Dermis microvascular lymphatic vessel endothelial cell (primary cell): ENCODE measurements around the gene LRP1B. TPM values are rescaled to one million over a fixed set of nuclear protein-coding genes. Genes with fewer than 3 reads are reported as not detected.
"Not testable (repeated sequence)": the region's sequence is repeated elsewhere in the genome, so short reads cannot be mapped to it uniquely, and the experiment has no call there.

ENCODE experiments used
- DNase-seq, 2 donors: peaks; one replicate each; pipeline versions ENCODE4 v3.0.0 to v3.0.0-alpha.2; 2010; ENCODE audit warnings: low read depth in 2 of 2
- total RNA-seq: library from RNA; depleted of rRNA; stranded (reverse); fragments of >200 nt; gene quantifications from 2 replicates; pipeline ENCODE4 v1.2.1, GENCODE V29; 2014

LRP1B gene
- total RNA-seq, 1 donor from 2014 or later: 0.13 TPM

DNA sequence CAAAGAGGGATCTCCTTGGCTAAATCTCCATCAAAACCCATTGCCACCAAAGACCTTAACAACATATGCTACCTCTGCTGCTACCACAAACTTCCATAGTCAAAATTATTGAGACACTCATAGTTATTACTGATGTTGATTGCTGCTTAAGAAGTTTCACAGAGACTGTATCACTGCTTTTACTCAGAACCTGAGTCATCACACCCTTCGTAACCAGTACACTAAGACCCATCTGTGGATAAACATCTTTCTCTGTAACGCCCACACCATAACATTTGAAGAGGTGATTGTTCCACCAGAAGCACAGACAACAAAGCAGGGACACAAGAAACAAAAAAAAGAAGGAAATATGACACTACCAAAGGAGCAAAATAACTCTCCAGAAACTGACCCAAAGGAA lies 1563.1 kb downstream of the LRP1B start:
- DNase-seq: no peak

DNA sequence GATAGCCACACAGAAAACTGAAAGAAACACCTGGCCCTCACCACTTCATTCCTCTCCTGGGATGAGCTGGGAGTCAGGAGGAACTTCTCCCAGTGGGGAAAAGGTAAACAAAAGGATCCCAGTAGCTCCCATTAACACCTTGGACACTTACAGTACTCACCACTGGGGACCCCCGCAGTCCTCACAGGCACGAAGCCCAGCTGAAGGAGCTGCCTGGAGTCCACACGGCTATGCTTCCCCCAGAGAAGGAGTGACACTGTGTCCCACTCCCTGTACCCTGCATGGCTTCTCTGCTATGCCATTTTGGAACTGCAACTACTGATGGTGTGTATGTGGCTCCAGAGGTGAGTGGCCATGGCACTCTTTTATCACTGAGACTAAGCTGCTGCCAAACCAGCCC lies 1565.1 kb downstream of the LRP1B start:
- no peak for DNase-seq

DNA sequence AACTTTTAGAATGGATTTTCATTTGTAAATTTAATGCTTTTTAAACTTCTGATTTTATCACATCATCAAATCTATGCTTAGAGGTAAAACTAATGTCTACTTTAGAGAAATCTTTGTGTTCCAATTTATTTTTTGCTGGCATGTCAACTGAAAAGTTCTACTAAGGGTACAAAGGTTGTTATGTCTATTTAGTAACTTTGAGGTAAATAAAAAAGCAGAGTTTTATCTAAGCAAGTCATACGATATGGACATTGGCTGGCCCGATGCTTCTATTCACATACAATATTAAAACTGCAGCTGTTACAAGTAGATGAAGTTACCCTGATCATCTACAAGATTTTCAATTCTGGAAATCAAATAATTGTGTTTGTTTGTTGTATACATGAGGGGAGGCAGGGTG lies 1575.1 kb downstream of the LRP1B start:
- DNase-seq: no peak

DNA sequence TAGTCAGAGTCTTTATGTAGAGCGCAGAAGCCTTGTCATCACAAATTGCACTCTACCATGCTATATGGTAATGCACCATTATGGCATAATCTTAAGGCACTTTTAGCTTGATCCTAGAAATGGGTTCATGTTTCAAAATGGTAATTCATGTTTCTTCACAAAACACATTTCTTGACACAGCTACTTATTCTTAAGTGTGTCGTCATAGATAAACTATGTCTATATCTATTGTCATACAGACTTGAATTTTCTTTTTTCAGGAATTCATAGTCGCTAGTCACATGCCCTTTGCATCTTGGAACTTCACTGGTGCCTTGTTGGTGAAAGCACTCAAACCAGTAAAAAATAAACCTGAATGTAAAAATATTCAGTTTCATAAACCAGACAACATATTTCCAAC lies 1578.2 kb downstream of the LRP1B start:
- DNase-seq: no peak

DNA sequence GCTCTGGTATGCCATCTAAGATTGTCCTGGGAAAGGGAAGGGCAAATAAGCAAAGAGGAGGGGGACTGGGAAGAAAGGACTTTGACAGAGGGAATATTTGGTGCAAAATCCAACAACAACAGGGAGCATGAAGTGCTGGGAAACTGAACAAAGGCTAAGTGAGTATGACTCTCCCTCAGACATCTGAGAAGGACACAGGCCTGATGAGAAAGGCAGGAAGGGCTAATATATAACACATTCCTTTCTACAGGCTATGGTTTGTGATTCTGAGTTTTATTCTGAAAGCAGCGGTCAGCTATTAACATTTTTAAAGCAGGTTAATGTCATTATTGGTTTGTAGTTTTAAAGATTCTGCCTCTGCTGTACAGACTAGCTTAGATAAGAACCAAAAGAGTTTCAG lies 1579.5 kb downstream of the LRP1B start:
- DNase-seq: no peak

DNA sequence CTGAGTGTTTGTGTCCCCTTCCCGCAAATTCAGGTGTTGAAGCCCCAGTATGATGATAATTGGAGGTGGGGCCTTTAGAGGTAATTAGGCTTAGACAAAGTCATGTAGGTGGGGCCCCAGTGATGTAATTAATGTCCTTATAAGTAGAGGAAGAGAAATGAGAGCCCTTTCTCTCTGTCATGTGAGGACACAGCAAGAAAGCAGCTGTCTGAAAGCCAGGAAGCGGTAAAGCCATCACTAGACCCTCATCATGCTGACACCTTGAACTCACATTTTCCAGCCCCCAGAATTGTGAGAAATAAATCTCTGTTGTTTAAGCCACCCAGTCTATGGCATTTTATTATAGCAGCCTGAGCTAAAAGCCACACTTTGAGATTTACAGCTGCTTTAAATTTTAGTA lies 1580.0 kb downstream of the LRP1B start:
- DNase-seq: no peak

DNA sequence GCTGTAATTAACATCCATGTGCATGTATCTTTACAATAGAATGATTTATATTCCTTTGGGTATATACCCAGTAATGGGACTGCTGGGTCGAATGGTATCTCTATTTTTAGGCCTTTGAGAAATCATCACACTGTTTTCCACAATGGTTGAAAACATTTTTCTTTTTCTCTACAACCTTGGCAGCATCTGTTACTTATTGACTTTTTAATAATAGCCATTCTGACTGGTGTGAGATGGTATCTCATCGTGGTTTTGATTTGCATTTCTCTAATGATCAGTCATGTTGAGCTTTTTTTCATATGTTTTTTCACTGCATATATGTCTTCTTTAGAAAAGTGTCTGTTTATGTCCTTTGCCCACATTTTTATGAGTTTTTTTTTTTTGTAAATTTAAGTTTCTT lies 1586.0 kb downstream of the LRP1B start:
- DNase-seq: not testable (repeated sequence)

DNA sequence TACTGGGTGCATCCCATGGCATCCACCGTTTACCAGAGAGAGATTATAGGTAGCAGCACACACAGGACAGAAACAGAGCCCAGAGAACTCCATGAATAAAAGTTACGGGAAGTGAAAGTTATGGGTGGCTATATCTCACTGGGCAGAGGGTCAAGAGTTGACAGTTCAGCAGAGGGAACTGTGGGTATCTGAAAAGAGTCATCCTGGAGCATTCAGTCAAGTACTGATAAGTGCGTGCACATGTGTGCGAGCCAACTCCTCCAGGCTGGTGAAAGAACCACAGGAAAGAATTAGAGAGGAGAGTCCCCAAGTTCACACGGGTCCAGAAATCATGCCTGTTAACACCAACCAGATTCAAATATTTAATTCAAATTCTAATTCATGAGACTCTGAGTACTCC lies 1588.2 kb downstream of the LRP1B start:
- DNase-seq: no peak

DNA sequence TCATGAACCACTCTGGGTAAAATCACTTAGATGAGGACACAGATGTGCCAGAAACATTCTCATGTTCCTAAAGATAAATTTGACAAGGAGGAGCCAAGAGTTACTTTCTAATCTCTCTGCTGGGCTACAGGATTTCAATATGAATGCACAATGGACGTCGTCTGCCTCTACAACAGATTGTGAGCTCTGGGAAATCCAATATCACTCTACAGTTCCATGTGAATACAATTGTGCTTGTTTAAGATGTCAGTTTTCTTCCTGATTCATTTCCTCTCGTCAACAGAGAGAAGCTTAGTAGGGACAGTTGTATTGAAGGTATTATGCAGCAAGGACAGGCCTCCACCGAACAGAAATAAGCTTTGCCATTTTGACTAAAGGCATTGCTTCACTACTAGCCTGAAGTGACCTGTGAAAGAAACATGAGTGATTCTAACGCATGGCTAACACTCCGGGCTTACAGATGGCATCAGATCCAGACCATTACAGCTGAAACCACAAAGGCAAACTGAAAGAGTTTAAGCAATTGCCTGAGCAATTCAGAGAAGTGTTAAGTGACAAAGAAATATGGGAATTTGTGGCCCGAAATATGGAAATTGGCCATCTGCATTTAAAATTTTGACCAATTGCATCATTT lies 1591.5 kb downstream of the LRP1B start:
- DNase-seq: no peak

DNA sequence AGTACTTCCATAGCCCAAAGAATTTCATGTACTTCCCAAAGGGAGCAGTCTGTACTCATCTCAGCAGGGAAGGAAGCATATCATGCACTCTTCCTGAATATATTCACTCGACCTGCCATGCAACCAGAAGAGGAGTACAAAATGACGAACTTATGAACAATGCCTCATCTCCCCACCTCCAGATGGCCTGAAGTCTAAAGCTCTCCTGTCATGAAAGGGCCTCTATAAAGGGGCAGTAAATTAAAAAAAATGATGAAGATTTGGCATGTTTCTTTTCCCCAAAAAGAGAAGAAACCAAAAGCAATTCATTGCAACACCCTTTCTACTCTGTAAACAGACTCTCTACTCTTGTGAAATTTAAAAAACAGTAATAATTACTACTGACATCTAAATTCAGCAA lies 1601.1 kb downstream of the LRP1B start:
- DNase-seq: no peak

DNA sequence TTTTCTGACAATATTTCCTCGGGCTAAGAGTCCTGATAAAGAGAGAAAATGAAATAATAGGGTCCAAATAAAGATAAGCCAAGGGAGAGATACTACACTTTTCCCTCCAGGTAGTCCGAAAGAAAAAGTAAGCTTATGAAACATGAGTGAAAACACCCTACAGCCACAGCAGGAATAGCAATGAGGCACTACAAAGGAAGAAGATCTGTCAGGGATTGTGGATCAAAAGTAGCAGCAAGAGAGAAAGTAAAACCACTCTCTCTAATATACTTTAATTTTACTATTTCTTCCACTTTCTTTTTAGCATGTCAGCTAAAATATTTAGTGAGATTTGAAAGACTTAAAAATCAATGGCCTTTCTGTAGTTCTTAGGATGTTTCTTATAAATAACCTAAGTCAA lies 1601.8 kb downstream of the LRP1B start:
- DNase-seq: no peak

DNA sequence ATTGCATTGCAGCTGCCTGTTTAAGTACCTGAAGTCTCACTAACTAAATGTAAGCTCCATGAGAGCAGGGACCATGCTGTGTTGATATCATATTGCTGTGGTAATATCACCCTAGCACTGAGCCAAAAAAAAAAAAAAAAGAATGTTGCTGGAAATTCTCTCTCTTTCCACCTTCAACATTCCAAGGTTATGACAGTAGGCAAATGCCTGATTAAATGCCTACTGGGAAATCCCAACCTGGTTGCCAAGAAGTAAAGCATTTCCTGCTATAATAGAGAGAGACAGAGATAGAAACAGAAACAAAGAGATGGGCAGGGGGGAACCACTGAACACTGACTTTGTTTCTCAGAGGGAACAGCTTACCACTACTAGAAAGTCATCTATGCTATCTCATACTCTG lies 1604.2 kb downstream of the LRP1B start:
- DNase-seq: no peak

DNA sequence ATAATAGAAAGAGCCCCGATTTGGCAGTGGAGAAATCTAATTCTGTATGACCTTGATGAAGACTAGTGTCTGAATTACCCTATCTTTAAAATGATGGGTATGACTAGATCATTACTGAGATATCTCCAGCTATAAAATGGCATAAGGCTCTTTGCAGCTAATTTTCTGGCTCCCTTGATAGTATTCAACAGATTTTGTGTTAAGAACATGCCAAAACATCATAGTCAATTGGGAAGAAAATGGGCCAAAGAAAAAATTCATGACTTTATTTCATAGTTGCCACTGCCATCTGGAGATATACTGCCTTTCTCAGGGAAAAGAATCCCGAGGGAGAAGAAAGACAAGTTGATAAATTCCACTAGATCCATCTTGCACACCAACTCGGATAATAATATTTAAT lies 1618.7 kb downstream of the LRP1B start:
- no peak for DNase-seq

DNA sequence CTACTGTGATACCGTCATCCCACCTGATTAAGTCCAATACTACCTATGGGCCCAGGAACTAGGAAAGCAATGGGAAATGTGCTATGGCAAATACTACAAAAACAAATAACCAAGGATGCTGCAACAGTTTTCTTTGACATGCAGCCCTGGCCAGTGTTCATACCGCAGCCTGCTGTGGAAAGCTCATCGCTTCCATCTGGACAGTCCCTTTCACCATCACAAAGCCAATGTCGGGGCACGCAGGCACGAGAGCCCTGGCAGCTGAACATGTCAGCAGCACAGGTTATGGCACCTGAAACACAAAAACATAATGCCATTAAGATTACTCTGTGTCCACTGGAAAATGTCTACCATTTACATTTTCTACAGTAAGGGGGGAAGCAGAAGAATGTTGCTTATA lies 1621.1 kb downstream of the LRP1B start:
- DNase-seq: no peak

DNA sequence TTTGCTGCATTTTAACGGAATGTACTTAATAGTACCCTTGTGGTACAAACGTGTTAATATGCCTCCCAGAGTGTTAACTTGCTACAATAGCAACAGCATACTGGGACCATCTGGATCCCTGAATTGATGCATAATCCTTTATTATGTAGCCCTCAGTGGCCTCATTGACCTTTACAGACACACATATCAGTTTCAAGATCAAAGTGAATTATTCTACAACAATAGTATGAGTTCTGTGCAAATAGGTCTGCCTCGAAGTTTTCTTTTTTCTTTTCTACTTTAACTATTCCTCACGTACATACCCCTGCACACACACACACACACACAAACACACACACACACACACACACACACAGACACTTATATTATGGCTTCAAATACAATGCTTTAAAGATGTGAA lies 1622.1 kb downstream of the LRP1B start:
- DNase-seq: no peak

DNA sequence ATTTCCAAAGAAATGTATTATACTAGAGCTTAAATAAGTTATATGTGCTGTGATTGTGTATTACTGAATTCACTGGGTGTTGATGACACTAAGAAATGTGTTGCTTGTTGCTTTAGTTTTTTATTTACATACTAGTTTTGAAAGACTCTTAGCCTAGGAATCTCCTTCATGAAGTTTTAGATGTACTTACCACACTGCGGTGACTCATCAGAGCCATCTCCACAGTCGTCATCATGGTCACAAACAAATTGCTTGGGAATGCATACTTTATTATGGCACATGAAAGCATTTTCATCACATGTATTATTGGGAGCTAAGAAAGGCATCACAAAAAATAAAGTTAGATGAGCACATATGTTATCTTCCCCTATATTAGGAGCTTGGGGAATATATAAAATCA lies 1624.2 kb downstream of the LRP1B start:
- DNase-seq: no peak

DNA sequence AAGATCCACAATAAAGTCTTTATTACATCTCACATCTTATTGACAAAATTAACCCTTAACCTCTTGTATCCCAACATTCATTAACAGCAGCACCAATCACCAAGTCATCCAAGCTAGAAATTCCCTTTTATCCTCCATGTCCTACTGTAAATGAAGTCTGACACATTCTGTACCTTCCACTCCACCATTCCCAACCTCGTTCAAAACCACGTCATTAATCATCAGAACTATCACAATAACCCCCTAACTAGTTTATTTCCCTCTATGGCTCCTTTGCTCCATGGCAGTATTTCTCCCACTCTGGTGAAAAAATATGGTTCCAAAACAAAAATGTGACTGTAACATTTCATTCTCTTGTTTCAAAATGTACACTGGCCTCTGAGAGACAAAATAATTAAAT lies 1626.2 kb downstream of the LRP1B start:
- DNase-seq: no peak

DNA sequence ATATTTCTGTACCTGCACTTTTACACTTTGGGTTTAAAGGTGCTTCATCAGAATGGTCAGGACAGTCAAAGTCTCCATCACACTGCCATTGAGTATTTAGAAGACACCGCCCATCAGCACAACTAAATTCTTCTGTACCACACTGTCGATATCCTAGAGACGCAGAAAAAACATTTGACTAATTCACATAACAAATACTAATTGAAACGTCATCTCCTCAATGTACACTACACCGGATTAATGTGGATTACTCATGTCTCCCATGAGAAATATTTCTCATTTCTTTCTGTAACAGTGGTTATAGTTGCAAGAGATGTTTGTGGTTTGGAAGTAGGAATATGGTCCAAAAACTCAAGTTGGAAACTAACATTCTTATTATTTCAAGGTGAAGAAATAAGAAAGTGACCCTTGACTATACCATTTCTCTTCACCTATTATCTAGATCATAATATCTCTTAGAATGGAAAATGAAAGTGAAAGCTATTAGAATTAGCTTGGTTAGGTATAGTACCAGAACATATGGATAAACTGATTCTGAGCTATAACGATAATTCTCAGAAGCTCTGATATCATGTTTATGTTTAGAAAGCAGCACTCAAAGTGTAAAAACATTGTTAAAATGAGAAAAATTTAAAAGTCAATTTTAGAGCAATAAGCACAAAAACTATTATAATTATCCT lies 1627.7 kb downstream of the LRP1B start:
- DNase-seq: no peak

DNA sequence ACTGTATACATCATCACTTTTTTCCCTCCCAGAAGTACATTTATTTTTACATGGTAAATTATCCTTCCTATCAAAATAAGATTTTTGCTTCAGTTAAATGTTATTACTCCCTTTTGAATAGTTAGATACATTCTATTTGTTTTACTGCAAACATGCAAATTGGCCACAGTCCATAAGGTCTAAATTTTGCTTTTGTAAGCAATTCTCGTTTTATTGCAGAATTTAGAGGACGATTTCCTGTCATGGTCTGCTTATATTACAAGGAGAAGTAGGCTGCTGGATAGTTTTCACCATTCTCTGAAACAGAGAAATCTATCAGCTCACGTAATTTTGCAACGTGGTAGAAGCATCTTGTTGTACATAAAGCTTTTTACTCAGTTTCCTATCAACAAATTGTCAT lies 1632.5 kb downstream of the LRP1B start:
- DNase-seq: no peak

DNA sequence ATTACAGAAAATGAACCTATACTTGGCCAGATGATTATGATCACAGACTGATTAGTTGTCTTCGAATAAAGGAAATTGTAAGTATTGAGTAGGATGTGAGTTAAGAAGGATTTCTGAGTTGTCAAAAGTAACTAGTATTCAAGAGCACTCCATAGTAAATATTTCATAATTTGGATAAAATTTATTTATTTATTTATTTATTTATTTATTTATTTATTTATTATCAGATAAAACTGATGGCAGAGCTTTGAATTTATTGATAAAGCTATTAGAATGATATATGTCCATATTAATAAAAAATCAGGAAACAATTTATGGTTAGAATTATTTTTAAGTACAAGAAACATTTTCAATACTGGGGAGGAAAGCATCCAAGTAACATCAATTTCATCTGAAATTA lies 1634.1 kb downstream of the LRP1B start:
- DNase-seq: no peak

DNA sequence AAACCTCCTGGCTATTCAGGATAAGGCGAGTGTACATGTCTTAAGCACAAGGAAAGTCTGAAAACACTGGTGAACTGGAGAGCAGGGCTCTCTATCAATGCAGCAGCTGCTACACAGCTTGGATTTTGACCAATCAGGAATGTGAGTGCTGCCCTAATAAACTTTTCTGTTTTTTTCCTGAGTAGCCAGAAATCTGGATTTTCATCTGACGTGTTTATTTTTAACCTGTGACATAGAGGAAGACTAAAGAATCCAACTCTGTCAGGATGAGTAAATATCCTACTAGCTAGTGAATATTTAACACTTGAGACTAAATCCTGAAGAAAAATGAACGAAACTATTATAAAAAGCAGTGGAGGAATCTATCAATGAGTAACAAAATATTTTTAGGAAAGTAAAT lies 1638.9 kb downstream of the LRP1B start:
- no peak for DNase-seq

DNA sequence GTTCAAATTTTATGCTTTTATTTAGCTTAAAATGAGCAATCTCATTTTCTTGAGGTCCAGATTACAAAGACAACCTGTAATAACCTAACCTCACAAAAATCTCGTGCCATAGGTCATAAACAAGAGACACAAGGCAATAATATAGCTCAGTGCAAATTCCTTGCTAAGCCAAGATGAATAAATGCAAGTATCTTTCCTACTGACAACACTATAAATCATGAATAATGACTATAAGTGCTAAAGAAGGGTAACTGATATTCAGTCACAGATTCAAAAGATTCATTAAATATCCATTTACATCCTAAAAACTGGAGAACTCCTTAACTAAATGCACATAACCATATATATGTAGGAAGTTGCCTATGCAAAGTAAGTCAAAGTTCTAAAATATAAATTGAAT lies 1641.6 kb downstream of the LRP1B start:
- DNase-seq: no peak

DNA sequence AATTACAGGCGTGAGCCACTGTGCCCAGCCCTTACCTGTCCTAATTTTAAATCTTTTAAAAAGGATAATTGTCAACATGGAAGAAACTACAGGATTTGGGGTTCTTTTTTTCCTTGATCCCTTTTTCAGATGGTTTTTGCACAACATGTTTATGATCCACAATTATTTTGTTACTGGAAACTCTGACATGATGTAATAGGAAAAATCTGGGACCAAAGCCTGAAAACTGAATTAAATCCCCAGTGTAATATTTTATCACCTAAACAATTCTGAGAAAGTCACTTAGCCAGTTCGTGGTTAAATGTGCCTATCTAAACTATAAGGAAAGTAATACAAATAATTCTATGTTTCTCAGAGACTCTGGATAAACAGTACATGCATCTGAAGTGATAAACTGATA lies 1649.7 kb downstream of the LRP1B start:
- no peak for DNase-seq

DNA sequence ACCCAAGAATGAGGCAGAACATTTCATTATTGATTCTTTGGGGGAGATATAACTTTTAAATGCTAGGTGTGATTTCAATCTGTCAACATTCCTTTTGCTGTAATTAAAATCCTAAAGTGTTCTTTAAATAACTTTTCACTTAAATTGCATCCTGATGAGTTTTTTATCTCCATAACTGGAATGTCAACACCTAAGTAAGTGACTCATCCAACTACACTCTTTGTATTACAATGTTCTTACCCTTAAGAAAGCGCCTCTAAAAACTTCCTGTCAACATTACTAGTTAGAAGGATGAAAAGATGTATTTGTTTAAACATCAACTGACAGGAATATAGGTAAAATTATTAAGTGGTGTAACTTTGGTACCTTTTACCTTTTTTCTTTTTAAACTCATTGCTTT lies 1657.0 kb downstream of the LRP1B start:
- no peak for DNase-seq
